Caco-2 (cell line): ENCODE results near the gene VLDLR. TPM values are rescaled to one million over a fixed set of nuclear protein-coding genes. Genes with fewer than 3 reads are reported as not detected.

Experiments used
- BruUV-seq: library from RNA; stranded (reverse); fragments of 400-500 nt; replicated peaks from 2 replicates; lab custom pipeline; 2021; lab: Mats Ljungman, UMichigan
- CTCF ChIA-PET: fragments of 300-600 bp; sonication (Branson Sonifier 250); formaldehyde crosslinking; loops from one replicate; lab custom pipeline; 2022; ENCODE audit warnings: antibody characterized with exemption; lab: Charles Lee
- POLR2A ChIA-PET: fragments of 300-600 bp; sonication (Branson Sonifier 250); formaldehyde crosslinking; loops from one replicate; lab custom pipeline; 2022; ENCODE audit warnings: antibody characterized with exemption; lab: Charles Lee
- DNase-seq, 2 experiments: peaks; one replicate each; pipeline versions ENCODE4 v3.0.0 to v3.0.0-alpha.2; 2020 to 2022
- H3K27me3 ChIP-seq: replicated peaks from 2 replicates; pipeline ENCODE4 v1.6.0; 2011; ENCODE audit warnings: low read length; ENCODE audit not compliant: control insufficient read depth, insufficient read depth
- H3K36me3 ChIP-seq: 2 replicates; pipeline ENCODE4 v1.5.1; 2011; ENCODE audit warnings: low read length; ENCODE audit not compliant: control insufficient read depth, insufficient read depth
- H3K4me1 ChIP-seq: fragments of 250-450 bp; sonication (Bioruptor Pico); 2 replicates; pipeline ENCODE4 v1.5.1; 2020; ENCODE audit warnings: mild to moderate bottlenecking
- H3K4me3 ChIP-seq: 2 replicates; pipeline ENCODE4 v1.5.1; 2011; ENCODE audit warnings: low read depth, mild to moderate bottlenecking, control low read depth, low read length
- H3K9me3 ChIP-seq: fragments of 250-450 bp; sonication (Bioruptor Pico); 2 replicates; pipeline ENCODE4 v1.5.1; 2020; ENCODE audit warnings: mild to moderate bottlenecking, moderate library complexity
- H3K27ac Mint-ChIP-seq: one replicate; pipeline ENCODE4 v1.8.0; 2022; ENCODE audit warnings: mixed read lengths; ENCODE audit not compliant: unreplicated experiment
- H3K27me3 Mint-ChIP-seq: one replicate; pipeline ENCODE4 v1.8.0; 2022; ENCODE audit warnings: mixed read lengths; ENCODE audit not compliant: insufficient read depth, unreplicated experiment
- H3K36me3 Mint-ChIP-seq: one replicate; pipeline ENCODE4 v1.8.0; 2022; ENCODE audit warnings: mild to moderate bottlenecking, mixed read lengths; ENCODE audit not compliant: insufficient read depth, unreplicated experiment
- H3K4me1 Mint-ChIP-seq: one replicate; pipeline ENCODE4 v1.8.0; 2022; ENCODE audit warnings: low read depth, mixed read lengths; ENCODE audit not compliant: unreplicated experiment
- H3K4me3 Mint-ChIP-seq: one replicate; pipeline ENCODE4 v1.8.0; 2022; ENCODE audit warnings: mild to moderate bottlenecking, moderate library complexity, mixed read lengths; ENCODE audit not compliant: unreplicated experiment
- H3K9me3 Mint-ChIP-seq: one replicate; pipeline ENCODE4 v1.8.0; 2022; ENCODE audit warnings: mixed read lengths; ENCODE audit not compliant: unreplicated experiment
- intact Hi-C: fragments of 100-400 bp; cut with micrococcal nuclease; formaldehyde crosslinking; loops from one replicate; pipeline ENCODE4 v1.10.0; 2022; ENCODE audit not compliant: unreplicated experiment
- total RNA-seq: library from RNA; stranded (reverse); gene quantifications from 2 replicates; pipeline ENCODE4 v1.2.3, GENCODE V29; 2022
- TF ChIP-seq, protein P1 (sequence below), 2 experiments: fragments of 200-600 bp in 1 of 2; IDR thresholded peaks; 1 replicate in 1 of 2; 2 replicates in 1 of 2; pipeline versions ENCODE4 v1.5.1 to v1.8.0; 2011 to 2022; ENCODE audit warnings: antibody characterized with exemption in 1 of 2, control low read depth in 1 of 2, inconsistent platforms in 1 of 2, low read depth in 1 of 2, low read length in 1 of 2, mild to moderate bottlenecking in 1 of 2, moderate library complexity in 1 of 2; ENCODE audit not compliant: insufficient read depth in 1 of 2, severe bottlenecking in 1 of 2, unreplicated experiment in 1 of 2

The VLDLR gene
- total RNA-seq, 1 experiment from 2014 or later, result 42.3 TPM

DNA sequence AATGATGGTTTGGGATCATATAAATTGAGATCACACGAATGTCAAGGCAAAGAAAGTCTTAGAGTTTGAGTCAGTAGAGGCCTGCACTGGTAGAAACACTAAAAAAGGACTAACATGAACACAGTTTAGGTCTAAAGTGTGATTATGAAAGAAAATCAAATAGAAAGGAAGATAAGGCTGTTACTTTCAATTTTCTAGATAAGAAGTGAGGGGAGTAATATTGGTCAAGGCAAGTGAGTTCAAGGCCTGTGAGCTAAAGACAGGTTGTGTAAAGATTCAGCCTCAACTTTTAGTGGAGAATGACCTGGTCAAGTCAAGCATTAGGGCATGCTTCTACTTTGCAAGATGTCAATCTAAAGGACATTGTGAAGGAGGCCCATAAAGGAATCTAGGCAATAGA, 19.0 kb downstream of the VLDLR start:
- DNase-seq, result no peak
- H3K9me3 ChIP-seq, result no peaks in the 10 kb centered on the region

DNA sequence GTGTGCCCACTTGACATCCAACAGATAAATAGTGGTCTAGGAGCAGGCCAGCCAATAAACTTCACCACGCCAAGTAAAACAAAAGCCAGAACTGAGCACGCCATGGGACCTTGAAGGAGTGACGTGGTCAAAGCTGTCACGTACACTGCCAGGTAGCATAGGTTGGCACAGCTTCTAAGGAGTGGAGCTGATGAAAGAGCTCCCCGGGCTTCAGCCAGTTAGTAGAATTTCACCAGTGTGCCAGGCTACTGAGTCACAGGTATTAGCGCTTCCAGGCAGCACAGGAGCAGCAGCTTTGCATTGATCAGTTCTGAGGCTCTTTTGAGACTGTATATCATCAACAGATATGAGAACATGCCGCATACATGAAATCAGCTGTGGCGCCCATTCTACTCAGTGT, 19.4 kb downstream of the VLDLR start:
- Histone ChIP-seq H3K9me3 (no peaks in the 10 kb centered on the region), H3K4me1 (peaks cover 10% of the 10 kb centered on the region), H3K27me3 (no peaks in the 10 kb centered on the region), H3K36me3 (no peaks in the 10 kb centered on the region), H3K4me3 (no peak overlapping the region)
- no peak overlapping the region for H3K4me3 Mint-ChIP-seq
- CTCF ChIA-PET, result no interaction called here
- peaks cover 88% of the 10 kb centered on the region for H3K36me3 Mint-ChIP-seq
- intact Hi-C loops, result no loop called here
- no peaks in the 10 kb centered on the region for H3K9me3 Mint-ChIP-seq
- TF ChIP-seq, protein P1, sequence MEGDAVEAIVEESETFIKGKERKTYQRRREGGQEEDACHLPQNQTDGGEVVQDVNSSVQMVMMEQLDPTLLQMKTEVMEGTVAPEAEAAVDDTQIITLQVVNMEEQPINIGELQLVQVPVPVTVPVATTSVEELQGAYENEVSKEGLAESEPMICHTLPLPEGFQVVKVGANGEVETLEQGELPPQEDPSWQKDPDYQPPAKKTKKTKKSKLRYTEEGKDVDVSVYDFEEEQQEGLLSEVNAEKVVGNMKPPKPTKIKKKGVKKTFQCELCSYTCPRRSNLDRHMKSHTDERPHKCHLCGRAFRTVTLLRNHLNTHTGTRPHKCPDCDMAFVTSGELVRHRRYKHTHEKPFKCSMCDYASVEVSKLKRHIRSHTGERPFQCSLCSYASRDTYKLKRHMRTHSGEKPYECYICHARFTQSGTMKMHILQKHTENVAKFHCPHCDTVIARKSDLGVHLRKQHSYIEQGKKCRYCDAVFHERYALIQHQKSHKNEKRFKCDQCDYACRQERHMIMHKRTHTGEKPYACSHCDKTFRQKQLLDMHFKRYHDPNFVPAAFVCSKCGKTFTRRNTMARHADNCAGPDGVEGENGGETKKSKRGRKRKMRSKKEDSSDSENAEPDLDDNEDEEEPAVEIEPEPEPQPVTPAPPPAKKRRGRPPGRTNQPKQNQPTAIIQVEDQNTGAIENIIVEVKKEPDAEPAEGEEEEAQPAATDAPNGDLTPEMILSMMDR (IDR thresholded peaks at IDR 0.05; ENCODE audit: insufficient read depth in 1 of 2, low read depth in 1 of 2, low read length in 1 of 2, severe bottlenecking in 1 of 2, unreplicated experiment in 1 of 2), result no peak
- peaks cover 6% of the 10 kb centered on the region for H3K4me1 Mint-ChIP-seq
- H3K27me3 Mint-ChIP-seq, result no peaks in the 10 kb centered on the region
- H3K27ac Mint-ChIP-seq, result no peak overlapping the region
- no TSS peak for BruUV-seq
- no peak for DNase-seq
- POLR2A ChIA-PET, result interaction anchor here (0.5 kb wide), 1 partner anchor 31 kb away, joined by 4 read pairs; no protein-coding TSS in a partner anchor

More for the DNA sequence above, 19.0 kb downstream of the VLDLR start:
- CTCF ChIA-PET, result no interaction called here
- TF ChIP-seq, protein P1 (IDR thresholded peaks at IDR 0.05; ENCODE audit: insufficient read depth in 1 of 2, low read depth in 1 of 2, low read length in 1 of 2, severe bottlenecking in 1 of 2, unreplicated experiment in 1 of 2), result no peak
- Histone ChIP-seq H3K4me3 (no peak overlapping the region), H3K27me3 (no peaks in the 10 kb centered on the region), H3K36me3 (no peaks in the 10 kb centered on the region), H3K4me1 (peaks cover 10% of the 10 kb centered on the region)
- no TSS peak for BruUV-seq
- H3K9me3 Mint-ChIP-seq, result no peaks in the 10 kb centered on the region
- peaks cover 6% of the 10 kb centered on the region for H3K4me1 Mint-ChIP-seq
- H3K4me3 Mint-ChIP-seq, result no peak overlapping the region
- POLR2A ChIA-PET, result interaction anchor here (0.5 kb wide), 1 partner anchor 31 kb away, joined by 4 read pairs; no protein-coding TSS in a partner anchor
- H3K27ac Mint-ChIP-seq, result no peak overlapping the region
- intact Hi-C loops, result no loop called here
- H3K36me3 Mint-ChIP-seq, result peaks cover 85% of the 10 kb centered on the region
- H3K27me3 Mint-ChIP-seq, result no peaks in the 10 kb centered on the region

DNA sequence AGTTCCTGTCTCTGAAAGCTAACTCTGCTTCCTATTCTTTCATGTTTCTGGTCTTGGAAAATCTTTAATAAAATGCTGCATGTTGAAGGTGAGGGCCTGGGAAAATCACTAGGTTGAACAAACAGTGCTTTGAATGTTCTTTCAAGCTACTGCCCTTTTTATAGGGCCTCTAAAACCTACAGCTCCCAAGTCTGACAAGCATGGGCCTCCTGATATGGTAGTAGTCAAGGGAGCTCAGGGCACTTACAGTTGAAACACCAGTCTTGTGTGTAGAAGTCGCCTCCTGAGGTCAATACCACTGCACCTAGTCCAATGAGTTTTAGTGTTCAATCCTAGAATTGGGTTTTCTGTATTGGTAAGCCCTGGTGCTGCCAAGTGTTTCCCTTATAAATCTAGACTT, 20.5 kb downstream of the VLDLR start:
- no peak overlapping the region for H3K4me3 Mint-ChIP-seq
- no TSS peak for BruUV-seq
- CTCF ChIA-PET, result interaction anchor here (0.9 kb wide), 1 partner anchor 86 kb away, joined by 3 read pairs; no protein-coding TSS in a partner anchor
- intact Hi-C loops, result no loop called here
- H3K36me3 Mint-ChIP-seq, result peaks cover 84% of the 10 kb centered on the region
- Histone ChIP-seq H3K4me1 (peaks cover 10% of the 10 kb centered on the region), H3K9me3 (no peaks in the 10 kb centered on the region), H3K36me3 (no peaks in the 10 kb centered on the region), H3K4me3 (no peak overlapping the region), H3K27me3 (no peaks in the 10 kb centered on the region)
- H3K27me3 Mint-ChIP-seq, result no peaks in the 10 kb centered on the region
- no peak for DNase-seq
- peaks cover 6% of the 10 kb centered on the region for H3K4me1 Mint-ChIP-seq
- TF ChIP-seq, protein P1 (IDR thresholded peaks at IDR 0.05; ENCODE audit: insufficient read depth in 1 of 2, low read depth in 1 of 2, low read length in 1 of 2, severe bottlenecking in 1 of 2, unreplicated experiment in 1 of 2), result no peak
- H3K9me3 Mint-ChIP-seq, result no peaks in the 10 kb centered on the region
- POLR2A ChIA-PET, result no interaction called here
- H3K27ac Mint-ChIP-seq, result no peak overlapping the region
